HG03159 (cell line): ENCODE results near the gene A2M.

ENCODE experiments used
- ATAC-seq: cut with Tn5 transposase; IDR thresholded peaks from one replicate; pipeline ENCODE4 v1.9.1; 2021; ENCODE audit warnings: mild to moderate bottlenecking, moderate library complexity; ENCODE audit not compliant: unreplicated experiment

The A2M gene

DNA sequence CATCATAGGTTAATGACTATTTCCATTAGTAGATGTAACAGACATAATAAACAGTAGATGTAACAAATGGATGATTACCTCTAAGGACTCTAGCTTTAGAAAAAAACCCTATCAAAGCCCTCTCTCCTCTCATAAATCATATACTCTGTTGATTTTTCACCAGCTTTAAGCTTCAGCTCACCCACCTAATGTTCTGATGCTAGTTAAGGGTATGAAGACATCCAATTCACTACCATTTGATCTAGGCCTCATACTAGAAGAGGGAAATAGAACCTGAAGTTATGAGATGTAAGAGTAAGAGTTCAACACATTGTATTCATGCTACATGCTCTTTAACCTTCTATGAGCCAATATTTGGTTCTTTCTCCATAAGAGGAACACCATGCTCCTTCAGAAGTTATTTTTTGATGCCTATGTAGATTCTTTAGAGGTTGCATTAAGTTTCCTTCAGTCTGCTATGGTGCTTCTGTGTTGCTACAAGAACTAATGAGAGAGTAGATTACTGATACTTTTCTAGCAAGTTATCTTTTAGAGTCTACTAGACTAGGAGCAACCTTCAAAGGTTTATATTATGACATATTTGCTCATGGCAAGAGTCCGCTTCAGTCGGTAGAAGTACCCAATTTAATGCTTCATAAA, 16.0 kb downstream of the A2M start:
- ATAC-seq, result no peak

DNA sequence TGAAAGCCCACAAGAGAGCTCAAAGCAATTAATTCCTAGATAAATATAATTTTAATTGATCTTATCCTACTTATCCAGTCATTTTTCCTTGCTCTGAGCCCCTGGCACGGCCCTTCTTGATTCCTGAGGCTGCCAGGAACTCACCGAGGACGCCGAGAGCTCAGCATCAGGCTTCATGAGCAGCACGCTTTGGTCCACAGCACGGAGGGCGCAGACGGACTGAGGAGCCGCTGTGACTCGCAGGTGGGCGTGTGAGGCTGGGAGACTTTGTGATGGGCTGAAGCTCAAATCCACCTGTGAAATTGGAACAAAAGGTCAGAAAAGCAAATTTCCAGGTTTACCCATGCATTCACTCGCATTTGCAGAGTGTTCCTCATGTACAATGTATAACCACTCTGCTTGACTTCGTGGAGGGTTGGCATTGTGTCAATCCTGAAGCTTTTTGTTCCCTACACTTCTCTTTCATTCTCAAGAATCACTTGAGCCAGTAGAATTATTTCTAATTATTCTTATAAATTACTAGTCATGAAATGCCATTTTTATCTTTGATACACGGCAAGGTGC, 17.2 kb downstream of the A2M start:
- ATAC-seq, result no peak

DNA sequence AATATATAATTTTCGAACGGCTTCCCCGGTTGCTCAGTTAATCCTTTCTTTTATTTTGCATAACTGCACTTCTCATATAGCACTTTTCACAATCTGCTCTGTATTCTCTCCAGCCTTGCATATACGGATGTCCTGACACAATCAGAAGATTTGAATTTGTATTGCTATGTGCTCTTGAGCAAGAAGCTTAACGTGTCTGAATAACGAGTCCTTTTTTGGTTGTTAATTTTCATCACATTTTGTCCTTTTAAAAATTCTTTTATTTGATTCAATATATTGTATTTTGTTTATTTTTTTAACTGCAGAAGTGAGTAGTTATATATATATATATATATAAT, 17.6 kb downstream of the A2M start:
- ATAC-seq, result no peak

DNA sequence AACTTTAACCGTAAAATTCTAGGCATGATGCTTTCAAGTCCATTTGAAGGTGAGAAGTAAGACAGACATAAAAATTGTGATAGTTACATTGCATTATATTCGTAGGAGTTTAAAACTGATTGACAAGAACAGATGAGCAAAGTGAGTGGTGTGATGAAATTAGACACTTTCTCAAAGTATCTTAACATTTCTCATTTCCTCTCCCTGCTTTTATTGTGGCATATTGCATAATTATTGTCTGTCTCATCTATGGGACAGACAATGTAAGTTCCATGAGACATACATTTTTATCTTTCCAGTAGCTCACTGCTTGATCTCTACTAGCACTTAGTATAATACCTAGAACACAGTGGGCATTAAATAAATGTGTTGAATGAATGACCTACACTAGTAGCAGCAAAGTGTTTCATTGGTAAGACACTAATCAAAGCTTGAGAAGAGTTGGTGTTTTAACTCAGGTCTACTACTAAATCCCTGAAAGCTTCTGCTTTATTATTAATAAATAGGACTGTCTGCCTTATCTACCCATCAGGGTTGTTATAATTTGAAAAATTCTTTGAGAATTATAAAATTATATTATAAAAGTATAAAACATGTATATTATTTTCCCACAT, 19.0 kb downstream of the A2M start:
- no peak for ATAC-seq

DNA sequence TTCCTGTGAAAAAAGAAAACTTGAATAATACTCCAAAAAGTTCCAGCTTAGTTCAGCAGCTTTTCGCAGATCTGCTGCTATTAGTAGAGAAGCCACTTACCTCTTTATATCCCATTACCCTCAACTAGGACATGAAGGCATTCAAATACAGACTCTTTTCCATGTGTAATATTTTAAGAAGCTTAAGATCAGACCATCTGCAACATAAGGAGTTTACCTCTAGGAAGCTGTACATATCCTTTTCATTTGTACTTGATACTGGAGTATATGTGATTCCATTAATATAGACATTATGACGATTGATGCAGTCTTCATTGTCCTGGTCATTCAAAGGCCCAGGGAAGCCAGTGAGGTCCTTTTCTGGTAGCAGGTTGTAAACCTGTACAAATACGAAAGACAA, 20.4 kb downstream of the A2M start:
- no peak for ATAC-seq

DNA sequence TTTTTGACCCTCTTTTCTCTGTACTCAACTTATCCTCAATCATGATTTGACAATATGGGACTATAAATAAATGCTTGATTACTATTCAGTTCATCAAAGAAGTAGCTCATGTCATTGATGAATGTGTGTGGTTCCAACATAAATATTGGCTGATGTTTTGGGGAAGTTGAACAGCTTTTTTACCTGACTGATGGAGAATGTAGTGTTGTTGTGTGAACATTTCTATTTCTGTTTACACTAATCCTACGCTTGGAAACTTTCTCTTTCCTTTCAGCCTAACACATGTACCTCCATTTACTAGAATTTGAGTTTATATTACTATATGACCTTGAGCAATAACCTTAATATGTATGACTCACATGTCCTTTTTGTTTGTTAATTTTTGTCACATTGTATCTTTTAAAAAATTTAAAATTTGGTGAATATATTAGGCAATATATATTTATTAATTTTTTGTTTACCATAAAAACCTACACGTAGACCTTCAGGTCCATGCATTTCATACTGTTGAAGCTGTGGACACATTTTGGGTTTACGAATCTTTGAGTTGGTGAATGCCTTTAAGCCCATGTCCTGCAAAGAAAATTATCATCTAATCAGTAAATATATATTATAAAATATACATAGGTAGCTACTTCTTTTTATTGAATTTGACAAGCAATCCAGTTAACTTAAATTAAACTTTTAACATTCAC, 21.1 kb downstream of the A2M start:
- ATAC-seq, result no peak

DNA sequence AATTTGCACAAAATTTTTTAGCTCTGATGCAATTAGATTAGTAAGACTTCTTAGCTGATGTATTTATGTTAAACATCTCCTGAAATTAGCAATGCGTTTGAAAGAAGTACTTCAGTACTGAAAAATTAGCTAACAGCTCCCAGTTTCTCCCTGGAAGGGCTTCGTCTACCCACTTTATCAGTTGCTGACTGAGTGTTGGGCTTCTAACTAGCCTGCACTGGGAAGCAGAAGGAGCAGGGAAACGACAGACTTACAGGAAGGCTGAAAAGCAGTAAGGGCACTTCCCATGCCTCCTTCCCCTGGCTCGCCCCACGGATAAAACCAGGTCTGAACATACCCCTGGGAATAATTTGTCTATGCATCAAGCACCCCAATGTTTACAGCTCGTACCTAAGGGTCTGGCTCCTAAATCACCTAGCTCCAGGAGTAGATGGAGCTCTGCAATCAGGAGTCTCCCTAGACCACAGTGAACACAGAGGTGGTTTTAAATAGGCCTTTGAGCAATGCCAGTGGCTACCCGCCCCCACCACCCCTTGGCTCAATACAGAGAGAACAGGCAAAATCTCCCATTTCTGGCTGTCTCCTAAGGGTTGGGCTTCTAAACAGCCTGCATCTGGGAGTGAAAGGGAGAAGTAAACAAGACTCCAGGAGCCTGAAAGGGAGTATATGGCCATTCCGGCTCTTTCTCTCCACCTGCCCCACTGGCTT, 23.7 kb downstream of the A2M start:
- no peak for ATAC-seq

DNA sequence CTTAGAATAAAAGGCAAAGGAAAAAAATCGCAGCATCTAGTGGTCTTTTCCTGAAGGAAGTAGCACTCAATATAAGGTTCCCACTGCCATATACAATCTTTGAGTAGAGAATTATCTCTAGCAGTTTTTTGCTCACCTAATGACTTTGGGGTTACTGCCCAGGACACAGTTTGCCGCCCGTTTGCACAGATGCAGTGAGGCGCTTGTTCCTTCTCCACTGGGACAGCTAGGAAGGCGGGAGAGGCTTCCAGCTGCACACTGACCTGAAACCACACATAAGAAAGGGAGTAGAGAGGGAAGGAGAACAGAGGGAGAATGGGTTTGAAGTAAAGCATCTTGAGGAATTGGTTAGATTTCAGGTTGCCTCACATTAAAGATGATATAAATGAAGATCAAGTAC, 25.5 kb downstream of the A2M start:
- ATAC-seq, result no peak

DNA sequence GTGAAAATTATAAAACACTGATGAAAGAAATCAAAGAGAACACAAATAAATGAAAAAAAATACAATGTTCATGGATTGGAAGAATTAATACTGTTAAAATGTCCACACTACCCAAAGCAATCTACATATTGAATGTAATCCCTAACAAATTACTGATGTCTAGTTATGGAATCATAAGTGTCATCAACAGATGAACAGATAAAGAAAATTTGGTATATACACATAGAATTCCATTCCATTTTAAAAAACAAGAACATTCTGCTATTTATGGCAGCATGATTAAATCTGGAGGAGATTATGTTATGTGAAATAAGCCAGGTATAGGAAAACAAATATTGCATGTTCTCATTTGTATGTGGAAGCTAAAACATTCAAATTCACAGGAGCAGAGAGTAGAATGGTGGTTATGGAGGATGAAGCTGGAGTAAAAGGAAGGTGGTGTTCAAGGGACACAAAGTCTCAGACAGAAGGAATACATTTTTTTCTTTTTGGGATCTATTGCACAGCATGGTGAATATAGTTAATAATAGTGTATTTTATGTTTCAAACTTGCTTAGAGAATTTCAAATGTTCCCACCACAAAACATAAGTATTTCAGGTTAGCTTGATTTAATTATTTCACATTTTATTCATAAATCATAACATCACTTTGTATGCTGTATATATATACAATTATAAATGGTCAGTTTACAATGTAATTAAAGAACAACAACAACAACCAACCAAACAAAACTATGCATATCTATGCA, 28.5 kb downstream of the A2M start:
- ATAC-seq, result no peak

DNA sequence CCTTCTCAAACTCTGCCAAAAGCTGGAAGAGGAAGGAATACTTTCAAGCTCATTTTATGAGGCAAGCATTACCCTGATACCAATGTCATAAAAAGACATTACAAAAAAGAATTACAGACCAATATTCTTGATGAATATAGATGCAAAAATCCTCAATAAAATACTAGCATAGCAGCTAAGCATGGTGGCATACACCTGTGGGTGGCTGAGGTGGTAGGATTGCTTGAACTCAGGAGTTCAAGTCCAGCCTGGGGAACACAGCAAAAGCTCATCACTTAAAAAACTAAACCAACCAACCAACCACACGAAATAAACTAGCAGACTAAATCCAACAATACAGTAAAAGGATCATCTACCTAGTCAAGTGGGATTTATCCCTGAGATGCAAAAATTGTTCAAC, 29.6 kb downstream of the A2M start:
- ATAC-seq, result no peak

DNA sequence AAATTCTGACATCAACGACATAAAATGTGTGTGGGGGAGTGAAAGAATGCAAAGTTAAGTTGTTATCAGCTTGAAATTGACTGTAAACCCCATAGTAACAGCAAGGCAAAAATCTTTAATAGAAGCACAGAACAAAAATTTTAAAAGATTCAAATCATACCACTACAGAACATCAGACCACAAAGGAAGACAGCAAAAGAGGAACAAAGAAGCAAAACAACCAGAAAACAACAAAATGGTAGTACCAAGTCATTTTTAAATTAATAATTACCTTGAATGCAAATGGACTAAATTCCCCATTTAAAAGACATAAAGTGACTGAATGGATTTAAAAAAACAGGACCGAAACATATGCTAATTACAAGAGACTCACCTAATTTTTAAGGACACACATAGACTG, 31.3 kb downstream of the A2M start:
- no peak for ATAC-seq

DNA sequence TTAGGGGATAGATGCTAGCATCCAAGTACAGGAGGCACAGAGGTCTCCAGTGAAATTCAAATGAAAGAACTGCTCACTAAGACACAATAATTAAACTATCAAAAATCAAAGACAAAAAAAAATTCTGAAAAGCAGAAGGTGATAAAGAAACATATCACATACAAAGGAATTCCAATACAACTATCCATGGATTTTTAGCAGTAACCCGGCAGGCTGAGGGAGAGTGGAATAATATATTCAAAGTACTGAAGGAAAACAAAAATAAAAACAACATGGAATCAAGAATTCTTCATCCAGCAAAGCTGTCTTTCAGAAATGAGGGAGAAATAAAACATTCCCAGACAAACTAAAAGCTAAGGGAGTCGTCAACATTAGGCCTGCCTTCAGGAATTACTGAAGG, 31.9 kb downstream of the A2M start:
- ATAC-seq, result no peak

DNA sequence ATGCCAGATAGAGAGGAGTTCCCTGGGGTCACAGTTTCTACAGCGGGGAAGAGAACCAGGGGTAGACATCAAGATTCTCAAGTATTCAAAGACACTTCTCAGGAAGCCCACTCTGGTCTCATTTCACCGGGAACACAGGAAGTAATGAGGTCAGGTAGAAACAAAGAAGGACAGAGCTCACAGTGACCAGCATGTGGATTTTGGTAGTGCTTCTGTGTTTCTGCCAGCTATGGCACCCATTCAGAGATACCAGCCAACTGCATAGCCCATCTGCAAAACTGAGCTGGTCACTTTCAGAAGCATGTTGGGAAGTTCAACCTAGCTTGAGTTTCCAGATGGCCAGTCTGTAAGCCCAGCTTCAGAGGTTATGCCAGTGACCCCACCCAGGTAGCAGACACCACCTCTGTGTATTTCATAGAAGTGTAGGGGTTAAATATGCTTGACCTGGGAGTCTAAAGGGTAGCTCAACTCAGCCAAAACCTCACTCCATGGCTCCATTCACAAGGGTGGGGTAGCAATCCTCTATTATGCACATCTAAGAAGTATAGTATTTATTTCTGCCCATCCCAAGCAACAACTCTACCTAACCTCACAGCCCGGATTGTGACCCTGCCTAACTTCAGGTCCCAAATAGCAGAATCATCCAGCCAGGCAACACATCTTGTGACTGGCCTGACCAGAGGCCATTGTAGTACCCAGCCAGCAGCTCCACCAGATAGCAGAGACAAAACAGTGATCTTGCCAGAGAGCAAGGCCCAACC, 33.9 kb downstream of the A2M start:
- ATAC-seq, result no peak

DNA sequence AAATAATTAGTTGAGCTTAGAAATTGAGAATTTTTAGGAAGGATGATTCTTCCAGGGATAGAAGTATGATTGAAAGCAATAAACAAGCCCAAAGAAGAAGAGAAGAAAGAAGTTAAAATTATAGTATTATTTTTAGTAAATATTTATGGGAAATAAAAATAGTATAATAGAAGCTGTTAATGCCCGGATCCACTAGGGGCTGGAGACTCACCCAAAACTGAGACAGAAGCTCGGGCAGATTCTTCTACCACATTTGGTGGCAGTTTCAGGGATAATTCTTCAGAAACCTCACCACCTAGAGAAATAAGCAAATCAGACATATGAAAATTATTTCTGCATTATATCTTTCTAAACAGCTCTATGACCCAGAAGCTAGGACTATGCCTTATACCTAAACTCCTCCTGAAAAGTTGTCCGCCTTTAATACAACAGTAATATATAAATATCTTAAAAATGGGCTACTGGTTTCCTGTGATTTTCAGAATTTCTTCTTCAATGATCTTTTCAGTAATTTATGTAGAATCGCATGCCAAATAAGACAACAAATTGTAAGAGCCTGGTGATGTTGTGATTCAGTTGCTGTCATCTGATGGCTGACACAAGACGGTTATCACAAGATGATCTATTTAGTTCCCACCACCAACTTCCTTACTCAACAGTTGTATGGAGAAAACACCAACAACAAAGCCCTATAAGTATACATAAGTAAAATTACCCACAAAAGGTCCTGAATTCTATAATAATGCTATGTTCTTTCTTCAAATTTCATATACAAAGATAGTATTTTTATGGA, 35.6 kb downstream of the A2M start:
- no peak for ATAC-seq

DNA sequence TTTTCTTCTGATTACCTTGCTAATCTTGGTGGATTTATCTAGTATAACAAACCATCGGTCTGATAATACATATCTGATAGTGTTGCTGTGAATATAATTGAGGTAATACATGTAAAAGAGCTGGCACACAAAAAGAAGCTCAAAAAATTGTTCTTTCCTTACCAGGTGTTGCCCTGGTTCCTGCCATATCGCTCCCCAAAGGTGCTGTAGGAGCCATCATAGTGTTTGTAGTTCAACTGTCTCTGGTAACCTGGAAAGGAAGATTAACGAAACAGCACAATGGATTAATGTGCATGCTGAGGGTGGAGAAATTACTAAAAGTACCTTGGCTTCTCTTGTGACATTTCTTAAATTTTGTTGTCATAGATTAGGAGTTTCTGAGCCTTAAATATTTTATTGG, 36.6 kb downstream of the A2M start:
- ATAC-seq, result no peak

DNA sequence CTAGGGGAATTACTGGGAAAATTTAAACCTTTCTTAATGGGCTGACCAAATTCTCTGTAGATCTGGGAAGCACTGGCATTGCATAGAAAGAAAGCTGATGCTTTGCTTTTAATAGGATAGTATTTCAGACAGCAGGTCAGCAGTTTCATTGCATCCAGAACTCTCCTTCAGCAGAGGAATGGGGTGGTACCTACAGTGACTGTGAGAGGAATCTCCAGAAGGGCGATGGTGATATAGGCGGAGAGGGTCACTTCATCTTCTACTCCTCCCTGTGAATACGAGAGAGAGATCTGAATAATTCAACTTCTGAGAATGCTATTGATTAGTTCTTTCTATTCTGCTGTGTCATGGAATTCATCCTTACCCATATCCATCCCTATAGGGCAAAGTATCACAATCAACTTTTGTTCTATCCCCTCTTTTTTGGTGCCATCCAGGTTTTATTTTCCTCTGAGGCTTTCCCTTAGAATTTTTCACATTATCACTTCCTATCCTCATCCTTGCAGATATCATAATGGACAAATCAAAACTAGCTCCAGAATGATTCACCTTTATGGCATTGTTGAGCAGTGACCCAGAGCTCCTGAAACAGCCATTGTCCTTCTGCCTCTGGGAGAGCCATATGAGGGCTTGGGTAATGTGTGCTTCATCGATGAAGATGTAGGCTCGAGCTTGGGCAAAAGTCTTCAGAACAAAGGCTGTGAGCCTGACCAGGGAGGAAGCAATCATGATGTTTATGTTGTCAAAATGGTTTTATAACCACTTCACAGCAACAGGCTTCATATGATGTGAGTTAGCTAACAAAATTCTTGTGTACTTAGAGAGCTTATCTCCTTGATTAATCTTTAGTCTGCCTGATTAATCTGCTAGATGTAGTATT, 38.3 kb downstream of the A2M start:
- ATAC-seq, result no peak

DNA sequence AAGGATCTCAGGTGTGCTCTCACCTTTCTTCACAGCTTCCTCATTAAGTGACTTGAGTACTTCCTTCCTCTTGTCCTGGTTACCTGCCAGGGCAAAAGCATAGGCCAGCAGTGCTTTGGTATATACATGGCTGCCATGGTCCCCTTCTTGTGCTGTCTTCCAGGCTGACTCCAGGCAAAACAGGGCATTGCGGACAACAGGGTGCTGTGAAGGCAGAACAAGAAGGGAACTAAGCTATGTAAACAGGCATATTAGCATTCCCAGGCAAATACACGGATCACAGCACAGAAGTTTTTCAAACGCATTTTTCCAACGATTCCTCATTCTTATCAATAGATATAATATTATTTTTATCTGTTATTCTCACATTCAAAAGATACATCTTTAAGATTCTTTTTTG, 39.0 kb downstream of the A2M start:
- ATAC-seq, result no peak

DNA sequence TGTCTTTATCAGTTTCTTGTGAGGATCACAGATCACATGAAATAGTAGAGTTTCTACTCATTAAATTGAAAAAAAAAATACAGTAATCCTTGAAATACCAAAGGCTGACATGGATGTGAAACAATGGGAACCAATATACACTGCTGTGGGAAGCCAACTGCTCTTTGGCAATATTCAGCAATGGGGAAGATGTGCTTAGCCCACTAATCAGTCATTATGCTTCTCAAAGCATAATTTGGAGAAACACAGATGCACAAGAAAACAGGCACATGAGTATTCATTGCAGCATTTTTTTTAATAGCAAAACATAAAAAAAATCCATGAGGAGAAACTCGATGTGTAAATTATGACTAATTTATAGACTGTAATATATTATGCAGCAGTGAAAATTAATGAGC, 40.6 kb downstream of the A2M start:
- ATAC-seq, result no peak
